HG02642 (cell line): ENCODE data around the gene MED12L.

Source experiments
- ATAC-seq: cut with Tn5 transposase; IDR thresholded peaks from one replicate; pipeline ENCODE4 v1.9.1; 2021; ENCODE audit warnings: mild to moderate bottlenecking; ENCODE audit not compliant: unreplicated experiment, poor library complexity

The MED12L gene

DNA sequence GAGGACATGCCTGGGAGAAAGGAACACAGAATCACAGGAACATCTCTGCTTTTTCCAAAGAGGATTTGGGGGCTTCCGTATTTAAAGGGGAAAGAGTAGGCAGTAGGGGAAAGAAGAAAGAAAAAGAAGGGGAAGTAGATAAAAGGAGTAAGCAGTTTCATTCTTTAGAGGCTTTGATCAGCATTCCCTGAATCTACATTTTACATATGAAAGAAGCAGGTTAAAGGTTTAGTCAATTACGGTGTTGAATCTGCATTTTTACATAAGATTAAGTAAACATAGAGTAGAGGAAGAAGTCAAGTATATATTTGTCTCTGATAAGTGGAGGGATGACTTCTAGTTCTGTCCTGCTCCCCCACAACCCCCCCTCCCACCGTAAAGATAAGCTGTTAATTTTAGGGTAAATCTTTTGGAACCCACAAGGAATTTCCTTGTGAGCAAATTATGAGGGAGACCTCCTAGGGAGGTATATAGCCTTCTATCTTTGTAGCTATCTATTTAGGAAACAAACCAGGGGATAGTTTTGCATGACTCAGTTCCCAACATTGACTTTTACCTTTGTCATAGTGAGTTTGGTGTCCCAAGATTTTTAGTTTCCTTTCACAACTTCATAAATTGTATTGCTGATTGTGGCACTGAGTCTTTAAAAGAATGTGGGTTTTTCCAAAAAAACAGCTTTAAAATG, 307.8 kb downstream of the MED12L start:
- ATAC-seq: no peak

DNA sequence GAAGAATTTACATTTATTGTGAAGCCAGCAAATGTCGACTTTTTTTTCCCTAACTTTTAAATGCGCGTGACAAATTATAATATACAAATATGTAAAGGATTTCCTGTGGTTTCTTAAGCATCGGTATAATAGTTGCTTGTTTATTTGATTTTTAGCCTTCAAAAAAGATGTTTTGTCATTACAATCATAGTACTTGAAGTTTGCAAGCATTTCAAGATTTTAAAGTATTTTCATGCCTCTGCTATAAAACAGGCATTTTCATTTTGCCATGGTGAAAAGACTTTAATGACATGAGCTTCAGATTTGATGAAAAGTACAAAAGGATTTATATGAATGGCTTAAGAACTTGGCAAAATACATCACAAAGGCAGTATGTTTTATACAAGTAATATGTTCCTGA, 308.5 kb downstream of the MED12L start:
- ATAC-seq: no peak

DNA sequence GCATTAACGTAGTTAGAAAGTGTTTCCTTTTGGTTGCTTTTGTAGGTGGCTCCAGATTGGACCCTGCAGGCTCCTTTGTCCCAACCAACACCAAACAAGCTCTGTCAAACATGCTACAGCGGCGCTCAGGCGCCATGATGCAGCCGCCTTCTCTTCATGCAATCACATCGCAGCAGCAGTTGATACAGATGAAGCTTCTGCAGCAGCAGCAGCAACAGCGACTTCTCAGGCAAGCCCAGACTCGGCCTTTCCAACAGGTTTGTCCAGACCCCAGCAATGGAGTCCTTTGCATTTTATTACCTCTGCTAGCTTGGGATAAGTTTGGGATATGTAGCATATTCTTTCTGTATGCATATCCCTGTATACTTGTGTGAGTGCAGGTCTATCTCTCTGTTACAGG, 309.1 kb downstream of the MED12L start:
- no peak for ATAC-seq

DNA sequence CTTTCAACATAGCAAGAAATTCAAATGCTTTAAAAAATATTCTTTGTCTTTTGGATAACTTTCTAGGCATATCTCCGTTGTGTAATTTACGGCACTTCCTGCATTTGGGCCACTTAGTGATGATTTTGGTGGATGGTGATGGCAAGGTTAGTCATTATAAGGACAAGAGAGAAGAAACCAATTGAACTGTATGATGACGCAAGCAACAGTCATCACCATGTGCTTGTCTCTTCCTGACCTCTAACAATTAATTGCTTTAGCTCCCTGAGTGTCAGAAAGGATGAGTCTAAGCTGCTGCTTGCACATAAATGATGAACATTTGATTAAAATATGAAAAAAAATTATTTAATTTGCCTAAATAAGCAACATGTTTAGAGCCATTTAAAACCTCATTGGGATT, 310.3 kb downstream of the MED12L start:
- ATAC-seq: no peak

DNA sequence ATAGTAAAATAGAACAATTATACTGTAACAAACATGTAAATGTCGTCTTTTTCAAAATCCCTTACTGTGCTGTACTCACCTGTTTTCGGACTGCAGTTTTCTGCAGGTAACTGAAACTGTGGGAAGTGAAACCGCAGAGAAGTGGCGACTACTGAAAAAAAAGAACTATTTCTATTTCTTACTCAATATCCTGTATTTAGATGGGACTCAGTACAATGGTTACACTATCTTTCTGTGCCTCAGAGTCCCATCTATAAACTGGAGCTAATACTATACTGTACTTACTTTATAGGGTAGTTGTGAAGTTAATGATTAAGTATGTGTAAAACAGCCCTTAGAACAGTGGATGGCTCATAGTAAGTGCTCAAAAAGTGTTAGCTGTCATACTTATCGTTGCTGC, 313.4 kb downstream of the MED12L start:
- ATAC-seq: peak; percentile 42

DNA sequence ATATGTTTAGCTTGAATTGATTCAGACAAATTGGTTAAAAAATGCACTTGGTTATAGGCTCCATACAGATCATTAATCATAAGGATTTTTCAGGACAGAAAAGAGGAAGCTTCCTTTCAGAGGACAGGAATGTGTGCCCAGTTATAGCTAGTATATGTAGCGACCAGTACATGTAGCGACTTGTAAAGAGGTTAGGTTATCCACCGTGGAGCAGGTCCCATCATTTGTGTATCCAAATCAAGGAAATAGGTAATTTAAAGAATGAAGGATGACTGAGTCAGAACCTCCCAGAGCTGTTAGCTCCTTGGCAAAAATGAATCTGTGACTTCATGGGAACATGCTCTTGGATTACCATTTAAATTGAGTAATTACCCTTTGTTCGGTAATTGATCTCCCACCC, 314.9 kb downstream of the MED12L start:
- no peak for ATAC-seq

DNA sequence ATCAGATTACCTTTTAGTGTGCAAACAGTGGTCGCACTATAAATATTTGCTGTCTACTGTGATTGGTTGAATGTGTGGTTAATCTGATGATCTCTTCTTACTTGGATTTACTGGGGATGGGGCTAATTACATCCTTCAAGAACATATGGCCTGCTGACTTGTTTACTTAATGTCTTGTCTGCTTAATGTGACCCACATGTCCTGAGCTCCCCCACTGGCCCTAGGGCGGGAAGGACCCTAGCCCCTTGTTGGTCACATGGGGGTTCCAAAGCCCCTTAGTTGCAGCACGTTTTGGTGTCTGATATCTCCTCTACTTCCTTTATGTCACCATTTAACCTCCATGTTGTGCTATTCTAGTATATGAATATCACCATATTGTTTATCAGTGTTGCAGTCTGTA, 316.9 kb downstream of the MED12L start:
- ATAC-seq: no peak

DNA sequence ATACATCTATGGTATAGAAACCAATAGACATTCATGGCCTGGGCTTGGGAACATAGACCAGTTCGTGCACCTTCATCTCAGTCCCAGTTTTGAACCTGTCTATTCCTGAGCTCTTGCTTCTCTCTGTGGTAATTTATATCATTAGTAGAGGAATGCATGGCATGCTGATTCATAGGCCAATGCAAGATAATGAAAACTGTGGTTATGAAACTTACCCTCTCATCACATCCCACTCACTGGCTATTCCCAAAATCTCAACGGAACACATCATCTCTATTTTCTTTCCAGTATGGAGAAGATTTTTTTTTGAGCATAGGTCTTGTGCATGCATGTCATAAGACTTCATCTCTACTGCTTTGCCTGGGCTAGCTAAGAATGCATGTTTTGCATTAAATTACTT, 317.8 kb downstream of the MED12L start:
- no peak for ATAC-seq

DNA sequence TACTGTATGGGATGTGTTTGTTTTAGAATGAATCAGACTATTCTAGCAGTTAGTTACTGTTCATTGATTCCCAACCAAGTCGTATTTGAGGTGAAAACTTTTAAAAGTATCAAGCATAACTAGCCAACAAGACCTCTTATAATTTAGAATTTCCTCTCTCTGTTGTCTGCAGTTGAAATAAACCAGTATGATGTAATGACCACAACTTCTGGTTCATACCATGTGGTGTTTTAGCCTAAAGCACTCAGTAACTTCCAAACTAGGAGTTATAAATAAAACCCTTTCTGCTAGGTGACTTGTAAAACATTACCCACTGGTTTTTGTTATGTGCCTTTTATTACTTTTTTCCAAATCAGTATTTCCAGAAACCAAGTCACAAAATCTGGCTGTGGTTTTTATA, 318.9 kb downstream of the MED12L start:
- ATAC-seq: peak; percentile 62

DNA sequence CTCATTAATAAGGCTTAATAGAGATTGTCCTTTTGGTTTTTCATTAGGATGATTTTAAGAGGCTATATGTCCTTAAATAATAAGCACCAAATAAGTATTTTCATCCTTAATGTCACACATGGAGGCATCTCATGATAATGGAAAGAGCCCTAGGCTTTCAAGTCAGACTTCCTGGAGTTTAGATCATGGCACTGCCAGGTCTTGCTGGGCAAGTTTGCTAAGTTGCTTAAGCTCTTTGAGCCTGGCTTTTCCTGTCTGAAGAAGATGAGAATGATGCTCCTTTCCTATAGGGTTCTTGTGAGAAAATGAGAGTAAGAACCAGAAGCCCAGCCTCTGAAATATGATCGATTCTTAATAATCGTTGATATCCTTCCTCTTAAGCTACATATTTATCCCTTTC, 322.5 kb downstream of the MED12L start:
- ATAC-seq: no peak

DNA sequence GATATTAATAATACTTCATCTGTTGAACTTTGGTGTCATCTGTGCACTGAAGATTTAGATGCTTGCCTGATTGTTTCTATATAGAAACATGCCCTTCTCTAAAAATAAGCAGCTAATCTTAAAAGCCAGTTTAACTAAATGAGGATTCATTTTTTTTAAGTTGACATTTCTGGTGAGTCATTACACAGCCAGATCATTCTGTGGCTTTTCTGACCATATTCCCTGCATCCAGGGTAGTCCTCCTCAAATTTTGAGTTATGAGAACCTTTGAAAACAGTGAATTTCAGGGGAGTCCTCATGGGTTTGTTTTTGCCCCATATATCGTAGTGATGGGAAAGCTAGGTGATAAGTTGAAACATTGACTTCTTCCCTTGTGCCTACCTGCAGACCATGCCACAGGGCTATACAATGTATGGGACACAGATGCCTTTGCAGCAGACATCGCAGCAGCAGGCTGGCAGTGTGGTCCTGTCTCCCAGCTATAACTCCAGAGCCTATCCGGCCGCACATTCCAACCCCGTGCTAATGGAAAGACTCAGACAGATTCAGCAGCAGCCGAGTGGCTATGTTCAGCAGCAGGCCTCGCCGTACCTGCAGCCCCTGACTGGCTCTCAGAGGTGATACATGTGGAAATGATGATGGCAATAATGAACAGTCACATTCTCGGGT, 325.6 kb downstream of the MED12L start:
- ATAC-seq: no peak

DNA sequence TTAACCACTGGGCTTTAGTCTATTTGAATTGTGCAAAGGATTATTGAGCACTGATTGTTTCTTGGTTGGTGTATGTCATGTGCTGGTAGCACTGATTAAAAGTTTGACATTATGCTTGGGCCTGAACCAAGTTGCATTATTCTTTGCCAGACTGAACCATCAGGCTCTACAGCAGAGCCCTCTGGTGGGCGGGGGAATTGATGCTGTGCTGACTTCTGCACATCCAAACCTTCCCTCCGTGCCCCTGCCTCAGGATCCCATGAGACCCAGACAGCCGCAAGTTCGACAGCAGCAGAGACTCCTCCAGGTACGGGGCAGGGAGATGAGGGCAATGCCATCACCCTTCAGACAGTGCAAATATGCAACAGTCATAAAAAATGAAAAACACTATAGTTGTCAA, 327.5 kb downstream of the MED12L start:
- ATAC-seq: no peak

DNA sequence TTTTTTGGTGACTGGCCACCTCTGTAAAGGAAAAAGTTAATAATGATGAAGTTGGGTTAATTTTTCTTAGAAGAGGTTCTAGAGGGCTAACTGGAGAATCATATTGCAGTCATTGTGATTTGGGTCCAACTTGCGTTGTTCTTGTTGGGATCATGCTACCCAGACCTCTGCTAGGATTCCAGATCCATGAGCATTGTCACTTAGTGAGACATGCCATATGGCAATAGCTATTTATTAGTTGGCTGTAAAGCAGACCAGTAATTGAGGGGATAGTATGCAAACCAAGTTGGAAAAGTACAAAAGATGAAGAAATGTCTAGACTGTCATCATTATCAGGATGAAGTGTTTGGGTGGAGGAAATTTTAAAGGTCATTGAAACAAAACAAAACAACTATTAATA, 329.8 kb downstream of the MED12L start:
- ATAC-seq: no peak

DNA sequence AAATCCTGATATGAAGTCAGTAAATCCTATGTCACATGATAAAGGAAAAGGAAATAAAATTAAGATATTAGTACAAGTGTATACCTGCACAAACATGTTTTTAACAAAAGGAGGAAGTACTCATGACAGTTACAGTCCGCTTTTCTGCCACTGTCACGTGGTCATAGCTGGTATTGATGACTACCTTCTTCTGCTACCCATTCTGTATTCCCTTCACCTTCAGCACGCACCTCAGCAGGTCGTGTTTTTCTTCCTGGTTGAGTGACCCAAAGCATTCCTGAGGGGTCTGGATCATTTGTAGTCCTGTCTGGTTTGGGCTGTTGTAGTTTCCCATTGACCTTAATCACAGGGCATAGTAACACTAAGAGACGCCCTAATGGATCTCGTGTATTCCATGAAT, 334.3 kb downstream of the MED12L start:
- no peak for ATAC-seq

DNA sequence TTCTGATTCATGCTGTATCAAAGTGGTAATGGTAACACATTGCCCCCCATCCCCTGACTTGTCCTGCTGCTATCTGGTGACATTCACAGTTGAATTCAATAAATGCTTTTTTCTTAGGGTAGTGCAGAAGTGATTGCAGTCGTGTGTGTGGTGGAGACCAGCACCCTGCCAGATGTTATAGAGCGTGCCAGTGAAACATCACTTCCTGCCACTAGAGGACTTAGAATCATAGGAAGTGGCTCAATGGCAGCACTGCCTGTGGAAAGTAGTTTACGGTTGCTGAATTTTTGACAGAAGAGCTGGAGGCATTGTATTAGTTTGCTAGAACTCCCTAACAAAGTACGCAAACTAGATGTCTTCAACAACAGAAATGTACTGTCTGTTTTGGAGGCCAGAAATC, 336.5 kb downstream of the MED12L start:
- ATAC-seq: peak; percentile 72

DNA sequence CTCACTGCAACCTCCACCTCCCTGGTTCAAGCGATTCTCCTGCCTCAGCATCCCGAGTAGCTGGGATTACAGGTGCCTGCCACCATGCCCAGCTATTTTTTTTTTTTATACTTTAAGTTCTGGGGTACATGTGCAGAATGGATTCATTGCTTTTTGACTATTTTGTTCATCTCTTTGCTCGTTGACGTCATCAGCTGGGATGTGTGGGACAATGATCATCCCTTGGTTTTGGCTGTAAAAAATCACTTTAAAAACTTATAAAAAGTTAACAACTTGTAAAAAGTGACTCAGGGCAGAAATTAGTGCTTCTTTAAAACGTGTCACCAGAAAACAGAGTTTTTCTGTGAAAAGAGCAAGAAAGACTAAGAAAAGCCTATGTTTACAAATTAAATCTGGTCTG, 337.6 kb downstream of the MED12L start:
- no peak for ATAC-seq

DNA sequence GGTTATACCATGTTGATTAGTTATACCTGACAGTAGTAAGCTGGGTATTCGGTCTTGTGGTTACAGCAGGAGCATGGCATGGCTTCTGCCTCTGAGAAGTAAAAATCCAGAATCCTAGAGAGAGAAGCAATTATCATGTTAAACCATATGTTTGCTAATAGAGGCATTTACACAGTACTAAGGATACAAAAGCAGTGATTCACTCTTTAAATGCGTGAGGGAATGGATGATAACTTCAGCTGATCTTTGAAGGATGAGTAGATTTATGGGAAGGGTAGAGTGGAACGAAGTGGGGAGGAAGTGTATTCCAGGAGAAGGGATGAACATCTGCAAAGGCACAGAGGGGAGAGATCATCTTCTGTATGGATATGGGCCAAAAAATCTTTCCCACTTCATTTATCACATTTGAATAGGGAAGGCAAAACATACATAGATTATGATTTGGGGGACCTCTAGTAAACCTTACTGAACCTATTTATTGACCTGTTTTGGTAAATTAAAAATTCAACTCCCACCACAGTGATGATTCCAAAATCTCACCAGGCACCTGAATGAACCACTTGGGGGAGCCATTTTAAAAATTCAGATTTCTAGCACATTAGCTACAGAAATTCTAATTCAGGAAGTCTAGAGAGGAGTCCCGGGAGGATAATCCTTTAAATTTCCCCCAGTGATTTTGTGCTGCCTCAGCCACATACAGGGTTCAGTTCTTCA, 340.3 kb downstream of the MED12L start:
- ATAC-seq: peak; percentile 20

DNA sequence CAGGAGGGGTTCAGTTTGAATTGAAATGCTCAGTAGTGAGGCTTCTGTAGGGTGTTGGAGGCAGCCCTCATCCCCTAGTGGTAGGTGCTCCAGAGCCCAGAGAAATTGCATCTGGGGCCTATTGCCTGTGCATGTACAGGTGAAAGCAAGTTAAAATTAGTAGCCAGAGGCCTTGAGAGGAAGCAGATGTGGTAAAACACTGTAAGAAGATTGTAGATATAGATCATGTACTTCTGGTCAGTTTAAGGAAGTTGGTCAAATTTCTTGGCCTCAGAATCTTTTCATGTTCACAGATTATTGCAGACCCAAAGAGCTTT, 340.8 kb downstream of the MED12L start:
- peak; percentile 72 for ATAC-seq

DNA sequence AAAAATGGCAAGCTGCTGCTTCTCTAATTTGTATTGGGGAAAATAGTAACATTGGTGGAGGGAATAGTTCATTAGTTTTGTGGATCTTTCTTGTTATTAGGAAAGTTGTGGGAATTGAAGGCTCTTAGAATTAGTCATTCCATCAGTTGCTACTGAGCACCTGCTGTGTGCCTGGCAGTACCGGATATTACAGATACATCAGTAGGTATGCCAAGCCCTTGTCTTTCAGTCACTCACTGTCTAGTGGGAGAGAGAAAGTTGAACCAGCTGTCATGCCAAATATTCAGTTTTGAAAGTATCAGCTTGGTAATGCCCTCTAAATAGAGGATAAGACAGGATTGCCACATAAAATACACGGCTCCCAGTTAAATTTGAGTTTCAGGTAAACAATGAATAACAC, 342.9 kb downstream of the MED12L start:
- no peak for ATAC-seq

DNA sequence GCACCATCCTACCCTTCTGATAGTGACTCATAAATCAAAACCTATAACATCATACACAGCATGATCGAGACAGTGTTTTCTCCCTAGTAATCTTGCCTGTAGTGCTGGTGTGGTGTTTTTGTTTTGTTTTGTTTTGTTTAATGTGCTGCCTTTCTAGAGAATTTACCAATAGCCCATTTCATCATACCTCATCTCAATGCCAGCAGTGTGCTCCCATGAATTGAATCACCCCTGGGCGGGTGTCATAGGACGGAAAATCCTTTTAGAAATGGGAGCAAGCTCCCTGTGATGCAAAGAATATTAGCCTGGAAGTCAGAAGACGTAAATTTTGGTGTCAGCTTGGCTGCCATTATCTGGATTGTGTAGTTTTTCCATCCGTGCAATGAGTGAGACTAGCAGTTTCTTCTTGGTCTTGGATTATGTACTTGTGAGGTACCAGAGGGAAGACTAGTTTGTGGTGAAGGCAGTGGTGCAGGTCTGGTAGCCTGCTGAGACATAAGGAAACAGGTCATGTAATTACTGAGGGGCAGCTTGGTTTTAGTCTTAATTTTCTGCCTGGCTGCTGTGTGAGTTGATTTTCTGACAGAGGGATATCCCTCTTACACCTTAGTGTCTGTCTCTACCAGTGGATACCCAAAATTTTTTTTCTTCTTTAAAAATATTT, 345.5 kb downstream of the MED12L start:
- ATAC-seq: no peak

DNA sequence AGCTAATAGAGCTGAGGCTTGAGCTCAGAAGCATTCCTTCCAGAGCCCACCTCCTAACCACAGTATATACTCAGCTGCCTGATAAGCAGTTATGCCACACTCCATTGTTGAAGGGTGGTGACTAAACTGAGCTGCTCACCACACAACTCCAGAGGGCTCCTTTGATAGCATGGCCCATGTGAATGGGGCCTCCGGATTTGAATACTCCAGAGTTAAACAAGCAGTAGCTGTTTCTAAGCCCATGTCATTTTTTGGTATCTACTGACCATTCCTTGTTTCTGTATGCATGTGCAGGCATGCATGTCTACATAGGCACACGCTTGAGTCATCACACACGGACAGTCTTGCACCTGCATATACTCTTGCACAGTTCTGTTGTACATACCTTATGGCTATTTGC, 346.5 kb downstream of the MED12L start:
- ATAC-seq: no peak
